Aorta (tissue), 5 donors: ENCODE results near the gene HIVEP2. TPM values are rescaled to one million over a fixed set of nuclear protein-coding genes. Genes with fewer than 3 reads are reported as not detected.

Experiments used
- ATAC-seq: fragments of 200-7000 bp; cut with Tn5 transposase; one replicate; pipeline ENCODE4 v1.9.1; 2022; ENCODE audit warnings: moderate library complexity; ENCODE audit not compliant: low FRiP score
- DNase-seq, 2 donors: peaks; one replicate each; pipeline ENCODE4 v3.0.0-alpha.2; 2020
- H3K27ac ChIP-seq, 2 donors: one replicate each; pipeline ENCODE4 v1.5.1; 2013; ENCODE audit warnings: low read length in 2 of 2, mild to moderate bottlenecking in 2 of 2, moderate library complexity in 2 of 2, control low read depth in 1 of 2, inconsistent platforms in 1 of 2, low read depth in 1 of 2
- H3K27me3 ChIP-seq, 2 donors: one replicate each; pipeline ENCODE4 v1.6.1; 2013; ENCODE audit warnings: control low read depth in 1 of 2, low read length in 1 of 2, mild to moderate bottlenecking in 1 of 2, moderate library complexity in 1 of 2; ENCODE audit not compliant: insufficient read depth in 2 of 2, control insufficient read depth in 1 of 2
- H3K36me3 ChIP-seq, 2 donors: one replicate each; pipeline ENCODE4 v1.6.1; 2013; ENCODE audit warnings: control low read depth in 1 of 2, low read length in 1 of 2, mild to moderate bottlenecking in 1 of 2; ENCODE audit not compliant: insufficient read depth in 2 of 2, control insufficient read depth in 1 of 2
- H3K4me1 ChIP-seq, 2 donors: one replicate each; pipeline ENCODE4 v1.6.1; 2013; ENCODE audit warnings: low read length in 2 of 2, control low read depth in 1 of 2, mild to moderate bottlenecking in 1 of 2, moderate library complexity in 1 of 2; ENCODE audit not compliant: insufficient read depth in 2 of 2, control insufficient read depth in 1 of 2
- H3K4me3 ChIP-seq, 2 donors: one replicate each; pipeline ENCODE4 v1.5.1; 2013; ENCODE audit warnings: low read length in 2 of 2, control low read depth in 1 of 2, mild to moderate bottlenecking in 1 of 2
- H3K9me3 ChIP-seq: one replicate; pipeline ENCODE4 v1.6.1; 2013; ENCODE audit warnings: mild to moderate bottlenecking, low read length; ENCODE audit not compliant: control insufficient read depth
- WGBS, 2 donors: extraction: QIAGEN DNeasy Blood & Tissue Kit; methylation state at CpG; one replicate each; pipeline ENCODE4 v1.1.7; 2013; 5-methylcytosine and 5-hydroxymethylcytosine counted together
- intact Hi-C, 2 donors: fragments of 100-400 bp; cut with DNase I; formaldehyde crosslinking; loops; one replicate each; pipeline versions ENCODE4 v1.14.2 to v1.15.0; 2022
- polyA plus RNA-seq, 2 donors: library from polyadenylated mRNA; stranded (reverse); fragments of 200-250 nt; gene quantifications; one replicate each; pipeline ENCODE4 v1.2.3, GENCODE V29; 2013
- total RNA-seq, 2 donors: library from RNA; stranded (reverse); fragmentation: NEBNext Ultra II Directional; extraction: Animal tissue kit (Norgen Biotek cat#: 25700); gene quantifications; one replicate each; pipeline ENCODE4 v1.2.1, GENCODE V29; 2021
- donor health status: healthy with polysubstance abuse.
- donor health status: Bipolar disorder and iron deficiency.
- donor health status: DM: no; HTN: no; CAD: no.
- donor health status: DM: no; HTN: no; CAD: no.
- donor health status: DM: yes; HTN: yes; CAD: no.

The HIVEP2 gene
- total and polyA plus RNA-seq, 4 donors, result 5.3 to 36.8 (median 20.4) TPM

DNA sequence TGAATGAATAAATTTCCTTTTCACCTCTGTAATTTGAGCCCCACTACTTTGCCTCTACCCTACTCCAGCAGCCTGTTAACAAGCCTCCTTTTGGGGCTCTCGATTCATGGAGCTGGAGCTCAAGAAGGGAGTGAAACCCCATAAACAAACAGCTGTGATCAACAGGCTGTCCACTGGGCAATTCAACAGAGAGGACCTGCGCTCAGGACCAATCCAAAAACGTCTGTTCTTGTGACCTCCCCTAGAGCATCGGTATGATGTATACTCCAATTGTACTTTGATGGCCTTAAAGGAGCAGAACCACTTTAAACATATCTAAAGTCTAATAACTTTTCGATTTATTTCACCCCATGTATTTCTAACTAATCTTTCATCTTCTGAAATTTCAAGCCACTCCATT is 37.4 kb downstream of the HIVEP2 start:
- WGBS, 2 donors, result 72 to 76% methylated on average over 5 of the region's 5 CpGs
- intact Hi-C loops, result no loop called here
- Histone ChIP-seq H3K4me1 (peaks cover 0 to 2% of the 10 kb centered on the region in 2 donors), H3K27ac (no peak overlapping the region), H3K4me3 (no peak overlapping the region), H3K36me3 (no peaks in the 10 kb centered on the region), H3K27me3 (no peaks in the 10 kb centered on the region), H3K9me3 (no peaks in the 10 kb centered on the region)
- DNase-seq (no peak), ATAC-seq (no peak)

DNA sequence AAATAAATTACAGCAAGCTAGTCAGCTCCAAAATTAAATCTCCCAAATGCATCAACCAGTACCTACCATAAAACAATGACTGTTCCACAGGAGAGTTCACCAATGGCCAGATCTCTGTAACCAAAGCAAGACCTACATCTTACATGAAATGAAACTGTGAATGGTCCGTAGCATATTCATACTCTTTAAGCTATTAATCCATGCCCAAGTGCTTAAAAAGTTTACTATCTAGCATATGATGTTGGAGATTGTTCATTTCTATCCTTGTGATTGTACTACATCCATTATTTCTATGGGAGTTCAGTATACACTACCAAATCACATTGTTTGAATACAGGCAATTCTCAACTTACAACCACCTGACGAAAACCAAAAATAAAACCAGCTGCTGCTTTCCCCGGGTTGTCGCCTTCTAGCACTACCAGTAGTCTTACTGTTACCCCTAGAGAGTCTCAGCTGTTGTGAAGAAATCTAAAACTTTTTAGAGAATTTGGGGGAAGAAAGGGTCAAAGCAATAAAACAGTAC is 38.0 kb downstream of the HIVEP2 start:
- no peak overlapping the region for H3K4me3 ChIP-seq
- DNase-seq, result no peak
- no peak overlapping the region for H3K27ac ChIP-seq
- no peak for ATAC-seq
- H3K4me1 ChIP-seq, result peaks cover 0 to 2% of the 10 kb centered on the region in 2 donors
- intact Hi-C loops, result no loop called here
- H3K9me3 ChIP-seq, result no peaks in the 10 kb centered on the region
- no peaks in the 10 kb centered on the region for H3K27me3 ChIP-seq
- 90 to 91% methylated on average over 4 of the region's 4 CpGs for WGBS, 2 donors
- no peaks in the 10 kb centered on the region for H3K36me3 ChIP-seq

DNA sequence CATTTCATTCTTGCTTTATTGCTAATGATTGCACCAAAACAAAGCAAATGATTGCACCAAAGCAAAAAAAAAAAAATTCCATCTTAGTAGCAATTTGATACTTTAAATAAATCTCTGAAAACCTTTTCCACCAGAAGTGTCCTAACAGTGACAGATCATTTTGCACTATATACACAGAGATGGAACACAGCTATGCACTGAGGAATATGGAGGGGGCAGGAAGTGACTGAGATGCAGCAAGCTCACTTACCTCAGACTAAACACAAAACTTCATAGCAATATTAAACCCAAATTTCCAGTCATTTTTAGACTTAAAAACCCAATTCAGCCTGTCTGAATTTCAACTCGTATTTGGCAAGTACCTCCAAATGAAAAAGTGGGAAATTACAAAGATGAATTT is 41.2 kb downstream of the HIVEP2 start:
- intact Hi-C loops, result no loop called here
- DNase-seq (no peak), ATAC-seq (no peak)
- no peaks in the 10 kb centered on the region for H3K36me3 ChIP-seq
- H3K27ac ChIP-seq, result no peak overlapping the region
- no peaks in the 10 kb centered on the region for H3K9me3 ChIP-seq
- H3K27me3 ChIP-seq, result no peaks in the 10 kb centered on the region
- 83 to 87% methylated on average over 1 of the region's 1 CpG for WGBS, 2 donors
- no peak overlapping the region for H3K4me3 ChIP-seq
- peaks cover 0 to 2% of the 10 kb centered on the region in 2 donors for H3K4me1 ChIP-seq

DNA sequence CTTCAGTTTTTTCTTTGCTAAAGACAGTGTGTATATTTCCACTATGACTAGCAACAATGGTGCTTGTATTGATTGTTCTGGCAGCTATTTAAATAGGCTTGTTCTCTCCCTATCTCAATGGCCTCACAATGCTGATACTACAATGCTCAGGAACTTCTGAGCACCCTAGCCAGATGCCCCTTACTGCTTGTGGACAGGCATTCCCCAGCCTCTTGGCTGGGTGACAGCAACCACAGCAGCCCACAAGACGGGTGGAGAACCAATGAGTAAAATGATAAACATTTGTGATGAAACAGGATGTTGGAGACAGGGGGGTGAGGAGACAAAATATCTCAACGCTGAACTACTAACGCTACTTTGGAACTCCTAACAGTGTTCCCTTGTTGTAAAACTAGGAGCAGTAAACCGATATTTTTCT is 42.3 kb downstream of the HIVEP2 start:
- Histone ChIP-seq H3K4me3 (no peak overlapping the region), H3K27me3 (no peaks in the 10 kb centered on the region), H3K9me3 (no peaks in the 10 kb centered on the region), H3K36me3 (peaks cover 0 to 2% of the 10 kb centered on the region in 2 donors), H3K4me1 (peaks cover 0 to 2% of the 10 kb centered on the region in 2 donors), H3K27ac (no peak overlapping the region)
- intact Hi-C loops, result no loop called here
- DNase-seq (peak; percentile 78 to 85), ATAC-seq (peak; percentile 33)
- 49 to 54% methylated on average over 4 of the region's 4 CpGs for WGBS, 2 donors

DNA sequence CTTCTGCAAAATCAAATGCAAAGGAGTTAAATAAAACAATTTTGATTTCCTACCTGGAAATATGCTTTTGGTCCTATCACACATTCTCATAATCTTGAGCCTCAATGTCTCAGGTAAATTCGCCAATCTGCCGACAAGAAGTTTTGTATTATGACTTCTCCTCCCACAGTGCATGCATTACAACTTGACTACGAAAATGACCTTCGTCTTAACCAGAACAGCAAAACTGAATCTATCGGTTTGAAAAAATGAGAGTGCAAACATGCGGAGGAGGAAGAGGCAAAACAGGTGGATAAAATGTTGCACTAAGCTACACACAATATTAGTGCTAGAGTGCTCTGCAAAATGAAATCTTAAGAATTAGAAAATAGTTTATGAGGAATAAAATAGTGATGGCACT is 43.4 kb downstream of the HIVEP2 start:
- intact Hi-C loops, result no loop called here
- WGBS, 2 donors, result 95 to 96% methylated on average over 6 of the region's 6 CpGs
- no peaks in the 10 kb centered on the region for H3K27me3 ChIP-seq
- peaks cover 0 to 2% of the 10 kb centered on the region in 2 donors for H3K36me3 ChIP-seq
- no peaks in the 10 kb centered on the region for H3K9me3 ChIP-seq
- DNase-seq (no peak), ATAC-seq (no peak)
- peaks cover 0 to 2% of the 10 kb centered on the region in 2 donors for H3K4me1 ChIP-seq
- H3K27ac ChIP-seq, result no peak overlapping the region
- no peak overlapping the region for H3K4me3 ChIP-seq

DNA sequence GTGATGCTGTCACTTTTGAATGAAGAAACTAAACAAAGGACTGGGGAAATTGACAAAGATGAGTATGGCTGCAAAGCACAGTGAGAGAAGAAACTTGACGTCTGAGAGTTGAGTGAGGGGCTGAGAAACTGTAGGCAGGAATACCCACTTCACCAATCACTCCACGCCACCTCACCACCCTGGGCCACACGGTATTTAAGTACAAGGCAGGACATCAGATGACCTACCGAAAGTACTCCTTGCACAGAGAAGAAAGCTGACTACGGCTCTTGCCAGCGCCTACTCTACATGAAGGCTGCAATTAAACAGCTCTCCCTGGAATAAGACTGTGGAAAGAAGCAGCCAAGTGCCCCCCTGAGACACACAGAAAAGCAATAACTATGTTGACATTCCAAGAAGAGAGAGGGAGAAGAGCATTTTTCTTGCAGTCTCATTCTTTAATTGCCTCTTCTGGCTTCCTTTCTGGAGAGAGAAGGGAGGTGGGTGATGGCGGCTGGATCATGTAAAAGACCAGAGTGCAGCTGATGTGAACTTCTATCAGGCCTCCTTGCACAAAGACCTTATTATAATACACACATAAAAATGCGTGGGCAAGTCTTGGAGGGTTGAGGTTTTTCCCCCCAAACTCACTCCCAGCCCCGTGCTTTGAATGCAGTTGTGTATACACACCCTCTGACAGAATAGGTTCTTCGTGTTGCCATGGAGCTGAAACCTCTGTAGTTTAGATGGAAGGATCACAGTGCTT is 44.6 kb downstream of the HIVEP2 start:
- Histone ChIP-seq H3K27ac (no peak overlapping the region), H3K4me3 (no peak overlapping the region), H3K9me3 (no peaks in the 10 kb centered on the region), H3K27me3 (no peaks in the 10 kb centered on the region), H3K4me1 (peaks cover 2 to 3% of the 10 kb centered on the region in 2 donors), H3K36me3 (peaks cover 0 to 2% of the 10 kb centered on the region in 2 donors)
- intact Hi-C loops, result no loop called here
- ATAC-seq (no peak), DNase-seq (no peak)
- 84 to 85% methylated on average over 10 of the region's 10 CpGs for WGBS, 2 donors

DNA sequence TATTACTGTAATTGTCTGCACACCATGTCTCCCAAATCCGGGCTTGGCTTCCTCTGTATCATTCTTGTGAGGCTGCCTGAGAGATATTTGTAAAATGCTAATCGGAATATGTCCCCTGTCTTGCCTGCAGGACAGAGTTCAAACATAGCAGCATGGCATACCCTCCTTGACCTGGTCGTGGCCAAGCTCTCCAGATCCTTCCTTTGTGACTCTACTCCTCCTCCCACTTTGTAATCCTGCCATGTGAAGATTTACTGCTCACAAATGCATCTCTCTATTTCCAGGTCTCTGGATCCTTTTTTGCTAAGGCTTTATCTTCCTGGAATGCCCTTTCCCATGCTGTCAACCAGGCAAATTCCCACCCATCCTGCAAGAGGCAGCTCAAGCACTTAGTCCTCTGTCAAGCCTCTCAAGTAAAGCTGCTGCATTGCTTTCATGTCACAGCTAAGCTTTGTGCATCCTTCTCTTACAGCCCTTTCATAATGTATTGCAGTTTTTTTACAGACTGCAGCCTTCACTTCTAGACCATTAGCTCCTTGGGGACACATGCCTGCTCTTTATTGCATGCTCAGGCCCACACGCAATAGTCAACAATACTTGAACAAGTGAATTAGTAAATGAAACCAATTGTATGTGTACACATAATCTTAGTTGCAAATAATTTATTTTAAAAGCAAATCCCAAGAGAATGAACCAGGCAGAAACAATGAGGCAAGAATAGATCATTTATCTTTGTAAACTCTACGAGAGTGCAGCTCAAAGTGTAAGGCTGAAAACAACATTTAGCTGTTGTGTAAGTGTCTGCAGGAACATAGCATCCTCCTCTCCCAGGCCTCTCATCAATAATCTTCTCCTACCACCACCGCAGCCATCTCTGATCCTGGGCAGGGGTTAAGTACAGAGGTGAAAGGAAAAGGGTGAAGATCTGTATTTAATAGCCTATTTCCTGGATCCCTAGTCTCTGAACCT is 45.8 kb downstream of the HIVEP2 start:
- H3K9me3 ChIP-seq, result no peaks in the 10 kb centered on the region
- intact Hi-C loops, result no loop called here
- H3K27me3 ChIP-seq, result no peaks in the 10 kb centered on the region
- no peak overlapping the region for H3K4me3 ChIP-seq
- WGBS, 2 donors, result 86 to 90% methylated on average over 6 of the region's 6 CpGs
- peaks cover 2 to 3% of the 10 kb centered on the region in 2 donors for H3K4me1 ChIP-seq
- DNase-seq (no peak), ATAC-seq (no peak)
- no peak overlapping the region for H3K27ac ChIP-seq
- H3K36me3 ChIP-seq, result peaks cover 0 to 2% of the 10 kb centered on the region in 2 donors

DNA sequence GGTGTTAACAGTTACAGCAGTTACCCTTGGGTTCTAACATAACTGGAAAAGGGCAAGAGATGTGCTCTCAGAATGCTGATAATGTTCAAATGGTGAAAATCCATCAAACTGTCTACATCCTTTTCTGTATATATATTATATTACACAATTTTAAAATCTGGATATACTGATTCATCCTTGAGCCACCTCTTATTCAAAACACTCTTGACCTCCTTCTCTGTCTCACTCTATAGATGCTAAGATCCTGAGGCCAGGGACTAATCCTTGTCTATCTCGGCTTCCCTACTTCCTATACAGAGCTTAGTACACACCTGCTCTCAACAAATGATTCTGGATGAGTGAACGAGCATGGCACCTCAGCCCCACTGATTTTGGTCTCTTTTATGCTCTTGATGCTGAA is 47.3 kb downstream of the HIVEP2 start:
- no peak overlapping the region for H3K27ac ChIP-seq
- ATAC-seq, result no peak
- no peaks in the 10 kb centered on the region for H3K27me3 ChIP-seq
- 94 to 95% methylated on average over 2 of the region's 2 CpGs for WGBS, 2 donors
- intact Hi-C loops, result no loop called here
- peaks cover 0 to 2% of the 10 kb centered on the region in 2 donors for H3K36me3 ChIP-seq
- H3K9me3 ChIP-seq, result no peaks in the 10 kb centered on the region
- H3K4me3 ChIP-seq, result no peak overlapping the region
- peaks cover 3% of the 10 kb centered on the region in 2 donors for H3K4me1 ChIP-seq
- no peak for DNase-seq
